ENCODE results near the gene LSAMP. TPM values are rescaled to one million over a fixed set of nuclear protein-coding genes. Genes with fewer than 3 reads are reported as not detected.

The LSAMP gene
- total and polyA plus RNA-seq, 2 donors (not counting 3 experiments of a cell fraction or from before 2014, with no cell fraction given), result not detected

GRCh38 chr3:116153174-116153573, 292.1 kb downstream of the LSAMP start:
- CTCF ChIA-PET, result interaction anchor here (1.3 kb wide), 1 partner anchor 21 kb away, joined by 3 read pairs; no protein-coding TSS in a partner anchor
- H2AFZ ChIP-seq (ENCODE audit: low read depth, low read length), result no peak overlapping the region
- no peak for DNase-seq (ENCODE audit: low read depth, low spot score)
- BruUV-seq (replicated peaks), result no TSS peak
- no peaks in the 10 kb centered on the region for H3K9me1 ChIP-seq (replicated peaks; ENCODE audit: control insufficient read depth, extremely low read depth, insufficient read depth, low read length)
- no peaks in the 10 kb centered on the region for H3K36me3 ChIP-seq (ENCODE audit: control insufficient read depth in 2 of 2, extremely low read depth in 1 of 2, insufficient read depth in 2 of 2, low read length in 2 of 2)
- no peak overlapping the region for H3K4me3 ChIP-seq (replicated peaks in 1 of 3; ENCODE audit: insufficient read depth in 1 of 3, low read depth in 1 of 3, low read length in 3 of 3)
- no peak overlapping the region for H3K9ac ChIP-seq (replicated peaks; ENCODE audit: extremely low read depth, insufficient read depth, low read length)
- H3K9me3 ChIP-seq (replicated peaks; ENCODE audit: control insufficient read depth, insufficient read depth, low read length), result no peaks in the 10 kb centered on the region
- intact Hi-C loops (cut with micrococcal nuclease) (no loop called here), dilution Hi-C loops (cut with MboI; ENCODE audit: extremely low pct_ligation_motif_present, low sequenced_read_pairs) (no loop called here)
- no peaks in the 10 kb centered on the region for H3K27me3 ChIP-seq (ENCODE audit: control insufficient read depth in 2 of 2, insufficient read depth in 2 of 2, low read length in 2 of 2)
- POLR2A ChIA-PET, result no interaction called here
- TF ChIP-seq MAX (IDR thresholded peaks at IDR 0.05; ENCODE audit: insufficient read depth, insufficient read length) (no peak), MYC (IDR thresholded peaks at IDR 0.05; ENCODE audit: low read depth, low read length) (no peak), JUN (IDR thresholded peaks at IDR 0.05; ENCODE audit: borderline replicate concordance, insufficient read depth, insufficient read length, low read depth) (no peak), EZH2 (IDR thresholded peaks at IDR 0.05; ENCODE audit: borderline replicate concordance, low read depth, low read length, severe bottlenecking) (no peak), FOS (IDR thresholded peaks at IDR 0.05; ENCODE audit: borderline replicate concordance, insufficient read depth, low read length) (no peak), GATA2 (IDR thresholded peaks at IDR 0.05; ENCODE audit: insufficient read depth, insufficient read length, low read depth, low read length) (no peak), CTCF (IDR thresholded peaks at IDR 0.05; ENCODE audit: extremely low read depth in 1 of 2, insufficient read depth in 1 of 2, low read depth in 1 of 2, low read length in 2 of 2) (no peak), POLR2A (IDR thresholded peaks at IDR 0.05; ENCODE audit: low read depth, low read length) (no peak), POLR2AphosphoS5 (IDR thresholded peaks at IDR 0.05; ENCODE audit: insufficient read depth, low read depth, low read length) (no peak)
- H3K4me1 ChIP-seq (ENCODE audit: control insufficient read depth, extremely low read depth, insufficient read depth, low read length), result no peaks in the 10 kb centered on the region
- FAIRE-seq, result no peak
- H3K79me2 ChIP-seq (ENCODE audit: control insufficient read depth, insufficient read depth, low read length), result no peaks in the 10 kb centered on the region
- H3K27ac ChIP-seq (ENCODE audit: insufficient read depth, low read depth, low read length), result no peak overlapping the region
- no peaks in the 10 kb centered on the region for H4K20me1 ChIP-seq (replicated peaks; ENCODE audit: control insufficient read depth, extremely low read depth, insufficient read depth, low read length)
- H3K4me2 ChIP-seq (ENCODE audit: insufficient read depth, low read length), result no peak overlapping the region
